Heart left ventricle (tissue), 16 donors: ENCODE measurements around the gene RHOB. TPM values are rescaled to one million over a fixed set of nuclear protein-coding genes. Genes with fewer than 3 reads are reported as not detected.
A peak's percentile ranks its signal among the peaks of the same experiment; 100 is the strongest.

ENCODE experiments used
- ATAC-seq, 4 donors: fragments of 200-7000 bp; cut with Tn5 transposase; one replicate each; pipeline ENCODE4 v1.9.1; 2020 to 2022; ENCODE audit warnings: moderate library complexity in 4 of 4, mild to moderate bottlenecking in 3 of 4, moderate number of reproducible peaks in 1 of 4
- DNase-seq, 5 donors: peaks; one replicate each; pipeline ENCODE4 v3.0.0-alpha.2; 2020
- H3K27ac ChIP-seq, 12 donors: fragments of 200-600 bp; sonication (generic) in 4 of 12; one replicate each; pipeline versions ENCODE4 v1.5.0 to v1.8.0; 2016 to 2022; ENCODE audit warnings: mild to moderate bottlenecking in 2 of 12
- H3K27me3 ChIP-seq, 9 donors: fragments of 200-600 bp; sonication (generic) in 2 of 9; one replicate each; pipeline versions ENCODE4 v1.5.1 to v1.8.0; 2016 to 2022; ENCODE audit warnings: mild to moderate bottlenecking in 3 of 9
- H3K36me3 ChIP-seq, 9 donors: fragments of 200-600 bp; sonication (generic) in 2 of 9; one replicate each; pipeline versions ENCODE4 v1.5.0 to v1.8.0; 2018 to 2022; ENCODE audit warnings: mild to moderate bottlenecking in 2 of 9
- H3K4me1 ChIP-seq, 12 donors: fragments of 200-600 bp; sonication (generic) in 4 of 12; one replicate each; pipeline versions ENCODE4 v1.5.0 to v1.8.0; 2016 to 2022; ENCODE audit warnings: mild to moderate bottlenecking in 3 of 12
- H3K4me3 ChIP-seq, 12 donors: fragments of 200-600 bp; sonication (generic) in 4 of 12; one replicate each; pipeline versions ENCODE4 v1.5.0 to v1.8.0; 2017 to 2022; ENCODE audit warnings: mild to moderate bottlenecking in 9 of 12, moderate library complexity in 4 of 12
- H3K9me3 ChIP-seq, 12 donors: fragments of 200-600 bp; sonication (generic) in 4 of 12; one replicate each; pipeline versions ENCODE4 v1.5.0 to v1.8.0; 2016 to 2022; ENCODE audit warnings: mild to moderate bottlenecking in 1 of 12
- POLR2A ChIP-seq, 2 donors: fragments of 450-650 bp; IDR thresholded peaks; one replicate each; pipeline ENCODE4 v1.6.1; 2017; ENCODE audit warnings: antibody characterized with exemption in 2 of 2, mild to moderate bottlenecking in 2 of 2, moderate library complexity in 2 of 2
- WGBS, 4 donors: extraction: QIAGEN DNeasy Blood & Tissue Kit in 2 of 4; methylation state at CpG; one replicate each; pipeline versions ENCODE4 v1.1.5 to v1.1.7; 2013 to 2018; 5-methylcytosine and 5-hydroxymethylcytosine counted together
- intact Hi-C, 10 donors: fragments of 100-400 bp; cut with DNase I; formaldehyde crosslinking; loops; one replicate each; pipeline versions ENCODE4 v1.11.1 to v1.14.2; 2022
- polyA plus RNA-seq, 2 donors: library from polyadenylated mRNA; stranded (reverse); fragments of 200-250 nt; gene quantifications; one replicate each; pipeline ENCODE4 v1.2.3, GENCODE V29; 2013
- total RNA-seq, 9 donors: library from RNA; depleted of rRNA in 2 of 9; stranded (reverse); fragments of >200 nt in 2 of 9; fragmentation: NEBNext Ultra II Directional in 3 of 9; extraction: Animal tissue kit (Norgen Biotek cat#: 25700) in 3 of 9; gene quantifications; one replicate each; pipeline versions ENCODE4 v1.1.0 to v1.2.4, GENCODE V29; 2016 to 2023
- TF ChIP-seq, protein P1 (sequence below), 12 donors: fragments of 200-600 bp; sonication (generic) in 4 of 12; IDR thresholded peaks; one replicate each; pipeline versions ENCODE4 v1.5.0 to v1.8.0; 2018 to 2022; ENCODE audit warnings: antibody characterized with exemption in 12 of 12, mild to moderate bottlenecking in 5 of 12
- donor health status: ischemic (EF 13 %, LVEDD 7.1; RV severe dilation, severe dysfunction).
- donor health status: healthy with polysubstance abuse.
- donor health status: DM: no; HTN: yes; CAD: no.
- donor health status: DM: no; HTN: no; CAD: no.
- donor health status: ischemic (EF 25% LVEDD 6.9; RV normal size, moderate dysfunction).
- donor health status: ischemic (EF 25% LVEDD 5.7; RV mildly dilated, moderate dysfunction).
- donor health status: healthy.
- donor health status: DM: yes; HTN: yes; CAD: no.
- donor health status: ischemic (EF 35%, LVEDD 5.7; RV mildly dilated, moderate dysfunction).
- donor health status: nonischemic (EF 11% LVEDD 7.7; RV severe dilation, severe dysfunction).
- donor health status: DM: yes; HTN: yes; CAD: no.
- donor health status: PGD.
- donor health status: ischemic (EF 29% LVEDD 5.4; RV normal size, mild dysfunction).
- donor health status: nonischemic (EF 23%, LVEDD 6.1; RV moderate dilation, normal function).

Gene RHOB
- total and polyA plus RNA-seq, 11 donors: 105 to 429 (median 169) TPM

DNA sequence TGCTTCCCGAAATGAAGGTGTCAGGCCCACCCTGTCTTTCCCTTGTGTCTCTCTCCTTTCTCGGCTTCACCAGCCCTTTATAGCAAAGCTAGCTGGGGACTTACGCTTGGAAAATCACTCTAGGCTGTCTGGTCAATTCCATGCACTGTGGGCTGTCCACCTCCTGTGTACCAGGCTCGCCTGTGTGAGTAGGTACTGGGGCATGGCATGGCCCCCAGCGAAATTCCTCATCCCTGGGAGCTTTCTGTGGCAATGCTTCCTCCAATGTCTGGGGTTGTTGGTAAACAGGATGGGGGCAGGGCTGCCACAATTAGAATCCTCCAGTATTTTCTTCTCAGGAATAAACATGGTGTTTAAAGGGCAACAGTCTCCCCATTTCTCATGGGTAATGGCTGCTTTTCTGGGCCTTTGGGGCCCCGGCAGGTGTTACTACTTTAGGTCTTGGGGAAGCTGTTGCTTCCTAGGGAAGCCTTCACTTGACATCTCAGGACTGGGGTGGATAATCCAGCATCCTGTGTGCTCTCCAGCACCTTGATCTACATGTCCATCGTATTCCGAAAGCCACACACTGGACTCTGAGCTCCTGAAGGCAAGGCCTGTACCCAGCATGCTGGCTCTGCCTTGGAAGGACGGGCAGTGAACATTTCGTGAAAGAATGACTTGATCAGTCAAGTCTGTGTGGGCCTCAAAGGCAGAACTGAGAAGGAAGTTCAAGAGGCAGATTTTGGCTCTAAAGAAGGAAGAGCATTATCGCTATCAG is 21.1 kb downstream of the RHOB start:
- ATAC-seq (no peak), DNase-seq (peak in 2 of 5 donors; percentile 13 to 18)
- TF ChIP-seq, protein P1, sequence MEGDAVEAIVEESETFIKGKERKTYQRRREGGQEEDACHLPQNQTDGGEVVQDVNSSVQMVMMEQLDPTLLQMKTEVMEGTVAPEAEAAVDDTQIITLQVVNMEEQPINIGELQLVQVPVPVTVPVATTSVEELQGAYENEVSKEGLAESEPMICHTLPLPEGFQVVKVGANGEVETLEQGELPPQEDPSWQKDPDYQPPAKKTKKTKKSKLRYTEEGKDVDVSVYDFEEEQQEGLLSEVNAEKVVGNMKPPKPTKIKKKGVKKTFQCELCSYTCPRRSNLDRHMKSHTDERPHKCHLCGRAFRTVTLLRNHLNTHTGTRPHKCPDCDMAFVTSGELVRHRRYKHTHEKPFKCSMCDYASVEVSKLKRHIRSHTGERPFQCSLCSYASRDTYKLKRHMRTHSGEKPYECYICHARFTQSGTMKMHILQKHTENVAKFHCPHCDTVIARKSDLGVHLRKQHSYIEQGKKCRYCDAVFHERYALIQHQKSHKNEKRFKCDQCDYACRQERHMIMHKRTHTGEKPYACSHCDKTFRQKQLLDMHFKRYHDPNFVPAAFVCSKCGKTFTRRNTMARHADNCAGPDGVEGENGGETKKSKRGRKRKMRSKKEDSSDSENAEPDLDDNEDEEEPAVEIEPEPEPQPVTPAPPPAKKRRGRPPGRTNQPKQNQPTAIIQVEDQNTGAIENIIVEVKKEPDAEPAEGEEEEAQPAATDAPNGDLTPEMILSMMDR (IDR thresholded peaks at IDR 0.05): no peak
- no peak for TF ChIP-seq POLR2A (IDR thresholded peaks at IDR 0.05)
- Histone ChIP-seq H3K4me1 (peaks cover 0 to 5% (median 0%) of the 10 kb centered on the region in 12 donors), H3K36me3 (no peaks in the 10 kb centered on the region), H3K27ac (peak overlapping the region in 1 of 12 donors; percentile 11), H3K4me3 (no peak overlapping the region), H3K27me3 (no peaks in the 10 kb centered on the region), H3K9me3 (no peaks in the 10 kb centered on the region)
- WGBS, 4 donors: 93 to 95% (median 95%) methylated on average over 9 to 11 of the region's 11 CpGs
- intact Hi-C loops: loop anchor here in 2 of 10 donors (5.0 kb wide), 2 partner anchors 39 to 54 kb away; no protein-coding TSS in a partner anchor

DNA sequence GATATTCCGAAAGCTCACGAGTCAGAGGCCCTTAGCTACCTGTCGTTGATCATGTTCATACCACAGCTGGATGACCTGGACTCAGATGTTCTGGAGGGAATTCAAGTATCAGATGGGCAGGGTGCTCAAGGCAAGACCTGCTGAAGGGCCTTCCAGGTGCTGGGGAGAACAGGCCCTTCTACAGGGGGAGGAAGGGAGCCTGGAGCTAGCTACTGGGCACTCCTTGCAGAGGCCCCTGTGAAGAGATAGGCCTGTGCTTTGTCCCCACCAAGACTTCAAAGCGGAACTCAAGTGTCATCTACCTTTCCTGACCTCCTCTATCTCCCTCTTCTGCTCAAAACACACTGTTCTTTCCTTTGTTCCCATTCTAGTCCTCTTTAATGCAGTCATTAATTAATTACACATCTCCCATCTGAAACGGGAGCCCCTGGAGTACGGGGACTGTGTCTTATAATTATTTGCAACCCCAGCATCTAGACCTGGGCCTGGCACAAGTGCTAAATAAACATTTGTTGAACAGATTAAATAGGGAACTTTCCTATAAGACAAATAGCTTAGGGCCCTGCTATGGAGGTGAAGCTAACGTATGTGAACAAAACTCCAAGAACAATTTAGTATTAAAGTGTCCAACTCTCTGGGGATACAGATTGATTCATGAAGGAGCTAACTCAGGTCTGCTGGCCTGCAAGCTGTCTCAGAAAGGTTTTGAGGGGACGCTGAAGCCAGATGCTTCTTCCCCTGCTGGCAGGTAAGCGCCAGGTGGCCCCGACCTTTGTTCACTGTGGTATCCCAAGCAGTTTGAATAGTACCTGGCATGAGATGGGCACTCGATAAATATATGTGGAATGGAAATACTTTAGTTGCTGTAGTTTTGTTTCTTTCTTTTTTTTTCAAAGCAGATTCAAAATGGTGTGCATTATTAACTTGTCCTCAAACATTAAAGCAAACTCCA is 22.0 kb downstream of the RHOB start:
- no peak overlapping the region for H3K4me3 ChIP-seq
- ATAC-seq (no peak), DNase-seq (peak in 1 of 5 donors; percentile 13)
- TF ChIP-seq, protein P1 (IDR thresholded peaks at IDR 0.05): no peak
- no peak for TF ChIP-seq POLR2A (IDR thresholded peaks at IDR 0.05)
- H3K27ac ChIP-seq: no peak overlapping the region
- H3K4me1 ChIP-seq: peaks cover 0 to 9% (median 0%) of the 10 kb centered on the region in 12 donors
- no peaks in the 10 kb centered on the region for H3K36me3 ChIP-seq
- H3K9me3 ChIP-seq: no peaks in the 10 kb centered on the region
- intact Hi-C loops: loop anchor here in 2 of 10 donors (5.0 kb wide), 2 partner anchors 38 to 53 kb away; no protein-coding TSS in a partner anchor
- no peaks in the 10 kb centered on the region for H3K27me3 ChIP-seq
- 93 to 98% (median 95%) methylated on average over 11 of the region's 11 CpGs for WGBS, 4 donors

DNA sequence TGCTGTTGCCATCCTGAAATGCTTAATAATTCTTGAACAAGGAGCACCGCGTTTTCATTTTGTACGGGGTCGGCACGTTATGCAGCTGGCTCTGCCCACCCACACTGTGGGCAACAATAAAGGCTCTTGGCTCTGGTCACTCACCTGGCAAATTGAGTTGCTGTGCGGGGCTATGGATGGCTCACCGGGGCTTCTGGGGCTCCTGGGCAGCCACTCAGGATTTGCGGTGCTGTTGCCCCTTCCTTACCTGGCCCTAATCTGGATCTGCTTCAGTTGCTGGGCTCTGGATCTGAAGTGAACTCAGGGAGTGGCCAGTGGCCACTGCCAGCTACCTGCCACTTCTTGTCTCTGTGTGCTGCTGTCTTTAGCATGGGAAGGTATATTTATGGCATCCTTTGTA is 22.7 kb downstream of the RHOB start:
- no peak for ATAC-seq
- Histone ChIP-seq H3K4me1 (peaks cover 0 to 10% (median 1%) of the 10 kb centered on the region in 12 donors), H3K27me3 (no peaks in the 10 kb centered on the region), H3K27ac (no peak overlapping the region), H3K36me3 (no peaks in the 10 kb centered on the region), H3K4me3 (no peak overlapping the region), H3K9me3 (no peaks in the 10 kb centered on the region)
- intact Hi-C loops: loop anchor here in 2 of 10 donors (5.0 kb wide), 2 partner anchors 38 to 53 kb away; no protein-coding TSS in a partner anchor
- peak in 1 of 5 donors; percentile 41 for DNase-seq
- TF ChIP-seq, protein P1 (IDR thresholded peaks at IDR 0.05): no peak
- TF ChIP-seq POLR2A (IDR thresholded peaks at IDR 0.05): no peak
- 95 to 100% (median 97%) methylated on average over 7 to 8 of the region's 8 CpGs for WGBS, 4 donors
